ENCODE data around the gene TDRD9.

Gene TDRD9

GRCh38 chr14:104064003-104064402 is 135.7 kb downstream of the TDRD9 start:
- H3K36me3 ChIP-seq (ENCODE audit: control insufficient read depth, insufficient read depth, low read length), result no peaks in the 10 kb centered on the region
- H3K27me3 ChIP-seq (replicated peaks; ENCODE audit: control insufficient read depth, insufficient read depth, low read length, poor library complexity, severe bottlenecking), result peaks cover 3% of the 10 kb centered on the region
- no peak for DNase-seq

DNA sequence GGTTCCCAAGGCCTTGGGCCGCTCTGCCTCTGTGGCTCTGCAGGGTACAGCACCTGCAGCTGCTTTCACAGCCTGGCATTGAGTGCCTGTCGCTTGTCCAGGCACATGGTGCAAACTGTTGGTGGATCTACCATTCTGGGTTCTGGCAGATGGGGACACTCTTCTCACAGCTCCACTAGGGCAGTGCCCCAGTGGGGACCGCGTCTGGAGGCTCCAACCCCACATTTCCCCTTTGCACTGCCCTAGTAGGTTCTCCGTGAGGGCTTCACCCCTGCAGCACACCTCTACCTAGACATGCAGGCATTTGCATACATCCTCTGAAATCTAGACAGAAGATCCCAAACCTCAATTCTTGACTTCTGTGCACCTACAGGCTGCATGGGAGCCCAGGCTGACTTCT is 138.0 kb downstream of the TDRD9 start:
- no peaks in the 10 kb centered on the region for H3K36me3 ChIP-seq (ENCODE audit: control insufficient read depth, insufficient read depth, low read length)
- no peak overlapping the region for H3K4me3 ChIP-seq (ENCODE audit: insufficient read depth, low read depth, low read length, poor library complexity, severe bottlenecking)
- H3K9me3 ChIP-seq (ENCODE audit: control insufficient read depth, low read length), result no peaks in the 10 kb centered on the region
- DNase-seq, result no peak
- no peaks in the 10 kb centered on the region for H3K4me1 ChIP-seq (ENCODE audit: control insufficient read depth, insufficient read depth, low read length, poor library complexity, severe bottlenecking)
- H3K27ac ChIP-seq (ENCODE audit: insufficient read depth, low read length, poor library complexity, severe bottlenecking), result no peak overlapping the region
- peaks cover 3% of the 10 kb centered on the region for H3K27me3 ChIP-seq (replicated peaks; ENCODE audit: control insufficient read depth, insufficient read depth, low read length, poor library complexity, severe bottlenecking)

More at GRCh38 chr14:104064003-104064402, 135.7 kb downstream of the TDRD9 start:
- Histone ChIP-seq H3K4me1 (ENCODE audit: control insufficient read depth, insufficient read depth, low read length, poor library complexity, severe bottlenecking) (no peaks in the 10 kb centered on the region), H3K9me3 (ENCODE audit: control insufficient read depth, low read length) (no peaks in the 10 kb centered on the region), H3K27ac (ENCODE audit: insufficient read depth, low read length, poor library complexity, severe bottlenecking) (no peak overlapping the region), H3K4me3 (ENCODE audit: insufficient read depth, low read depth, low read length, poor library complexity, severe bottlenecking) (no peak overlapping the region)

GRCh38 chr14:104066719-104067295 is 138.6 kb downstream of the TDRD9 start:
- peaks cover 3% of the 10 kb centered on the region for H3K27me3 ChIP-seq (replicated peaks; ENCODE audit: control insufficient read depth, insufficient read depth, low read length, poor library complexity, severe bottlenecking)

GRCh38 chr14:104069541-104069940 is 141.3 kb downstream of the TDRD9 start:
- H3K36me3 ChIP-seq (ENCODE audit: control insufficient read depth, insufficient read depth, low read length), result no peaks in the 10 kb centered on the region
- H3K4me1 ChIP-seq (ENCODE audit: control insufficient read depth, insufficient read depth, low read length, poor library complexity, severe bottlenecking), result no peaks in the 10 kb centered on the region
- no peaks in the 10 kb centered on the region for H3K27me3 ChIP-seq (replicated peaks; ENCODE audit: control insufficient read depth, insufficient read depth, low read length, poor library complexity, severe bottlenecking)
- DNase-seq, result no peak
- no peak overlapping the region for H3K27ac ChIP-seq (ENCODE audit: insufficient read depth, low read length, poor library complexity, severe bottlenecking)
- no peak overlapping the region for H3K4me3 ChIP-seq (ENCODE audit: insufficient read depth, low read depth, low read length, poor library complexity, severe bottlenecking)
- H3K9me3 ChIP-seq (ENCODE audit: control insufficient read depth, low read length), result no peaks in the 10 kb centered on the region

More at GRCh38 chr14:104066719-104067295, 138.6 kb downstream of the TDRD9 start:
- Histone ChIP-seq H3K27ac (ENCODE audit: insufficient read depth, low read length, poor library complexity, severe bottlenecking) (no peak overlapping the region), H3K9me3 (ENCODE audit: control insufficient read depth, low read length) (no peaks in the 10 kb centered on the region), H3K36me3 (ENCODE audit: control insufficient read depth, insufficient read depth, low read length) (no peaks in the 10 kb centered on the region), H3K4me3 (ENCODE audit: insufficient read depth, low read depth, low read length, poor library complexity, severe bottlenecking) (no peak overlapping the region), H3K4me1 (ENCODE audit: control insufficient read depth, insufficient read depth, low read length, poor library complexity, severe bottlenecking) (no peaks in the 10 kb centered on the region)
- DNase-seq, result no peak

- no peak overlapping the region for H3K4me3 ChIP-seq (ENCODE audit: insufficient read depth, low read depth, low read length, poor library complexity, severe bottlenecking)
- DNase-seq, result no peak
- no peaks in the 10 kb centered on the region for H3K4me1 ChIP-seq (ENCODE audit: control insufficient read depth, insufficient read depth, low read length, poor library complexity, severe bottlenecking)
- no peaks in the 10 kb centered on the region for H3K36me3 ChIP-seq (ENCODE audit: control insufficient read depth, insufficient read depth, low read length)
- no peaks in the 10 kb centered on the region for H3K9me3 ChIP-seq (ENCODE audit: control insufficient read depth, low read length)
- no peak overlapping the region for H3K27ac ChIP-seq (ENCODE audit: insufficient read depth, low read length, poor library complexity, severe bottlenecking)
- H3K27me3 ChIP-seq (replicated peaks; ENCODE audit: control insufficient read depth, insufficient read depth, low read length, poor library complexity, severe bottlenecking), result no peaks in the 10 kb centered on the region
Measured at GRCh38 chr14:104072586-104072985, 144.3 kb downstream of the TDRD9 start.

- no peaks in the 10 kb centered on the region for H3K36me3 ChIP-seq (ENCODE audit: control insufficient read depth, insufficient read depth, low read length)
- DNase-seq, result no peak
- H3K4me1 ChIP-seq (ENCODE audit: control insufficient read depth, insufficient read depth, low read length, poor library complexity, severe bottlenecking), result no peaks in the 10 kb centered on the region
- H3K27me3 ChIP-seq (replicated peaks; ENCODE audit: control insufficient read depth, insufficient read depth, low read length, poor library complexity, severe bottlenecking), result no peaks in the 10 kb centered on the region
- no peak overlapping the region for H3K4me3 ChIP-seq (ENCODE audit: insufficient read depth, low read depth, low read length, poor library complexity, severe bottlenecking)
- no peak overlapping the region for H3K27ac ChIP-seq (ENCODE audit: insufficient read depth, low read length, poor library complexity, severe bottlenecking)
- H3K9me3 ChIP-seq (ENCODE audit: control insufficient read depth, low read length), result no peaks in the 10 kb centered on the region
Measured at GRCh38 chr14:104073764-104074163, 145.5 kb downstream of the TDRD9 start.

DNA sequence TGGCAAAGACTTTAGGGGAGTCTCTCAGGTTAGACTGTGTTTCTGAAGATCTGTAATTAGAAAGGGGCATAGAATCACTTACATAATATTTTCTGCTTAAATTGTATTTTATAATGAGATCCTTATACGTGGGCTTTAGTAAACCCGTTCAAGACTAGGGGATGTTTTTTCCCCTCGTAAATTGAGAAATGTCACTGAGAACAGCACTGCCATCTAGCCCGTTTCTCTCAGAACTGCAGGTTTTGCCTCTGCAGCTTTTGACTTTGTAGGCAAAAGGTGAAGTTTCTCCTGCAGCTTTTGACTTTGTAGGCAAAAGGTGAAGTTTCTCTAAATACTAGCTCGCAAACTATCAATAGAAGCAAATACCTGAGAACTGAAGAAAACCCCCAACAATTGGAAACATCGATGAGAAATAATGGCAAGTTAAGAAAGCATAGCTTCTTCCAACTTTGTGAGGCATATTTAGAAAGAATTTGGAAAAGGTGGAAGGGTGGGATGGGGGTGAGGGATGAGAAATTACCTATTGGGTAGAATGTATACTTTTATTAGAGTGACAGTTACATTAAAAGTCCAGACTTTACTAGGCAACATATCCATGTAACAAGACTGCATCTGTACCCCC is 147.4 kb downstream of the TDRD9 start:
- Histone ChIP-seq H3K27me3 (replicated peaks; ENCODE audit: control insufficient read depth, insufficient read depth, low read length, poor library complexity, severe bottlenecking) (no peaks in the 10 kb centered on the region), H3K27ac (ENCODE audit: insufficient read depth, low read length, poor library complexity, severe bottlenecking) (no peak overlapping the region), H3K4me3 (ENCODE audit: insufficient read depth, low read depth, low read length, poor library complexity, severe bottlenecking) (no peak overlapping the region), H3K4me1 (ENCODE audit: control insufficient read depth, insufficient read depth, low read length, poor library complexity, severe bottlenecking) (no peaks in the 10 kb centered on the region), H3K36me3 (ENCODE audit: control insufficient read depth, insufficient read depth, low read length) (no peaks in the 10 kb centered on the region), H3K9me3 (ENCODE audit: control insufficient read depth, low read length) (no peaks in the 10 kb centered on the region)
- no peak for DNase-seq

DNA sequence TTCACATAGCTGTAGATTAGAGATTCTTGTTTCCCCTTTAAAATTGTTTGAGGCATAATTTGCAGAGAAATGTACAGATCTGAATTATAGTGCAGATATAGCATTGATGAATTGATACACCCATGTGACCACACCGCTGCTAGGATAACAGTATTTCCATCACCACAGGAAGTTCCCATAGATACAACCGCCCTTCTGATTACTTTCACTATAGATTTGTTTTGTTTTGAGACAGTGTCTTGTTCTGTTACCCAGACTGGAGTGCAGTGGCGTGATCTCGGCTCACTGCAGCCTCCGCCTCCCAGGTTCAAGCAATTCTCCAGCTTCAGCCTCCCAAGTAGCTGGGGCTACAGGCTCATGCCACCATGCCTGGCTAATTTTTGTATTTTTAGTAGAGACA is 148.5 kb downstream of the TDRD9 start:
- Histone ChIP-seq H3K4me3 (ENCODE audit: insufficient read depth, low read depth, low read length, poor library complexity, severe bottlenecking) (no peak overlapping the region), H3K36me3 (ENCODE audit: control insufficient read depth, insufficient read depth, low read length) (no peaks in the 10 kb centered on the region), H3K4me1 (ENCODE audit: control insufficient read depth, insufficient read depth, low read length, poor library complexity, severe bottlenecking) (no peaks in the 10 kb centered on the region), H3K27me3 (replicated peaks; ENCODE audit: control insufficient read depth, insufficient read depth, low read length, poor library complexity, severe bottlenecking) (no peaks in the 10 kb centered on the region), H3K9me3 (ENCODE audit: control insufficient read depth, low read length) (no peaks in the 10 kb centered on the region), H3K27ac (ENCODE audit: insufficient read depth, low read length, poor library complexity, severe bottlenecking) (no peak overlapping the region)
- DNase-seq, result no peak

DNA sequence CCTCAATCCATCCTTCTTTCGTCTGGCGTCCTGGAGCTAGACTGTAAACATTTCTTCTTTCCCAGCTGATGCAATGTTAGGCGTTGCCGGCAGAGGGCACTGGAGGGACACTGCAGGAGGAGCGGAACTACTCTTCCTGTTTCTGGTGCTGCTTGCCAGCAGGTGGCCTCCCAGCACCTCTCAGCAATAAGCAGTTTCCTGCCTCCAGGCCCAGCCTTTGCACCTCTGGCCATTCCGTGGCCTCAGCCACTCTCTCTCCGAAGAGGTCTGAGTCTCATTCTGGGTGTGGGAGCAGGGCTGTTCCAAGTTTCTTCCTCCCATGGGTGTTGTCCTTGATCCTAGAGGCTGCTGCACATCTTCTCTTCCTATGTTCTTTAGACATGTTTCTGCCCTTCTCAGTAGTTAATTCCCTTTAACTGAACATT is 149.8 kb downstream of the TDRD9 start:
- no peaks in the 10 kb centered on the region for H3K27me3 ChIP-seq (replicated peaks; ENCODE audit: control insufficient read depth, insufficient read depth, low read length, poor library complexity, severe bottlenecking)
- no peaks in the 10 kb centered on the region for H3K4me1 ChIP-seq (ENCODE audit: control insufficient read depth, insufficient read depth, low read length, poor library complexity, severe bottlenecking)
- peak overlapping the region; percentile 3 for H3K27ac ChIP-seq (ENCODE audit: insufficient read depth, low read length, poor library complexity, severe bottlenecking)
- H3K36me3 ChIP-seq (ENCODE audit: control insufficient read depth, insufficient read depth, low read length), result no peaks in the 10 kb centered on the region
- peak; percentile 59 to 72 (median 65) for DNase-seq
- H3K4me3 ChIP-seq (ENCODE audit: insufficient read depth, low read depth, low read length, poor library complexity, severe bottlenecking), result no peak overlapping the region
- H3K9me3 ChIP-seq (ENCODE audit: control insufficient read depth, low read length), result no peaks in the 10 kb centered on the region

GRCh38 chr14:104080376-104081260 is 152.4 kb downstream of the TDRD9 start:
- H3K4me1 ChIP-seq (ENCODE audit: control insufficient read depth, insufficient read depth, low read length, poor library complexity, severe bottlenecking), result peaks cover 2% of the 10 kb centered on the region
- no peaks in the 10 kb centered on the region for H3K36me3 ChIP-seq (ENCODE audit: control insufficient read depth, insufficient read depth, low read length)
- no peak for DNase-seq
- H3K4me3 ChIP-seq (ENCODE audit: insufficient read depth, low read depth, low read length, poor library complexity, severe bottlenecking), result no peak overlapping the region
- no peak overlapping the region for H3K27ac ChIP-seq (ENCODE audit: insufficient read depth, low read length, poor library complexity, severe bottlenecking)
- peaks cover 3% of the 10 kb centered on the region for H3K27me3 ChIP-seq (replicated peaks; ENCODE audit: control insufficient read depth, insufficient read depth, low read length, poor library complexity, severe bottlenecking)
- H3K9me3 ChIP-seq (ENCODE audit: control insufficient read depth, low read length), result no peaks in the 10 kb centered on the region
